ENCODE measurements around the gene C1GALT1.

Gene C1GALT1

GRCh38 chr7:7274782-7275181 lies 92.4 kb downstream of the C1GALT1 start:
- no peak for TF ChIP-seq ZNF274 (IDR thresholded peaks at IDR 0.05; ENCODE audit: low read depth, low read length)
- no peak overlapping the region for H3K4me3 ChIP-seq (ENCODE audit: low read length)

- TF ChIP-seq ZNF274 (IDR thresholded peaks at IDR 0.05; ENCODE audit: low read depth, low read length): no peak
- H3K4me3 ChIP-seq (ENCODE audit: low read length): no peak overlapping the region
Measured at GRCh38 chr7:7276161-7276560, 93.8 kb downstream of the C1GALT1 start.

- no peak for TF ChIP-seq ZNF274 (IDR thresholded peaks at IDR 0.05; ENCODE audit: low read depth, low read length)
- H3K4me3 ChIP-seq (ENCODE audit: low read length): no peak overlapping the region
Measured at GRCh38 chr7:7290429-7291122, 108.2 kb downstream of the C1GALT1 start.

- H3K4me3 ChIP-seq (ENCODE audit: low read length): no peak overlapping the region
- TF ChIP-seq ZNF274 (IDR thresholded peaks at IDR 0.05; ENCODE audit: low read depth, low read length): no peak
Measured at GRCh38 chr7:7292085-7292484, 109.7 kb downstream of the C1GALT1 start.

GRCh38 chr7:7292608-7293007 lies 110.3 kb downstream of the C1GALT1 start:
- no peak for TF ChIP-seq ZNF274 (IDR thresholded peaks at IDR 0.05; ENCODE audit: low read depth, low read length)
- no peak overlapping the region for H3K4me3 ChIP-seq (ENCODE audit: low read length)

- no peak for TF ChIP-seq ZNF274 (IDR thresholded peaks at IDR 0.05; ENCODE audit: low read depth, low read length)
- no peak overlapping the region for H3K4me3 ChIP-seq (ENCODE audit: low read length)
Measured at GRCh38 chr7:7293092-7293491, 110.7 kb downstream of the C1GALT1 start.

- no peak for TF ChIP-seq ZNF274 (IDR thresholded peaks at IDR 0.05; ENCODE audit: low read depth, low read length)
- no peak overlapping the region for H3K4me3 ChIP-seq (ENCODE audit: low read length)
Measured at GRCh38 chr7:7294911-7295310, 112.6 kb downstream of the C1GALT1 start.

Data from GM08714 (cell line).